ENCODE measurements around the gene RBKS.

Gene RBKS

DNA sequence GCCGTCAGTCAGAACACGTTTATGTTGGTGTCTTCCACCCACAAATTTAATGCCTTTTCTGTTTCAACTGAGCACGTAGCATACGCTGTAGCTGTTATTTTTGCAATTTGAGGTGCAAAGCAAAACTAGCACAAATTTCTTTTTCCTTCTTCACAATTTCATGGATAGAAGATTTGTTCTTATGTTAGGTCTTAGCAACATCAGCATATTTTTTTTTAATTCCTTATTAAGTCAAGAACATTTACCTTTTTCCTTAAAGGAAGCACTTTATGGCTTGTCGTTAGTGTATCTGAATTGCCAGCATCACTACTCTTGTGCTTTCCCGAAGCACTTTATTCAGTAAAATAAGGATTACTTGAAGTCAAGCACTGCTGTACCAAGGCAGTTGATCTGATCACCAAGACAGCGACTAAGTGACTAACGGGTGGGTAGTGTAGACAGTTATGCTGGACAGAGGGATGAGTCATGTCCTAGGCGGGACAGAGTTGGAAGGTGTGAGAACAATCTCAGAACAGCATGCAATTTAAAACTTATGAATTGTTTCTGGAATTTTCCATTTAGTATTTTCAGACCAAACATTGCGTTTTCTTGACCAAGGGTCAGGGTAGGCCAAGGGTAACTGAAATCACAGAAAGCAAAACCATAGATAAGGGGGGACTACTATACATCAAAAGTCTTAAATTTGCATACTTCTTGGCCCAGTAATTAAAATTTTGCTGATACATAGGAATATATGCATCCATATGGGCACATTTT is 13.6 kb upstream of the RBKS start:
- Histone ChIP-seq H3K27me3 (ENCODE audit: insufficient read depth, low read length) (no peaks in the 10 kb centered on the region), H3K9ac (ENCODE audit: low read depth, low read length) (no peak overlapping the region), H3K36me3 (ENCODE audit: insufficient read depth, low read length) (peaks cover 3% of the 10 kb centered on the region; the same call in 1 of the 2 replicates), H3K9me3 (ENCODE audit: insufficient read depth, low read depth, low read length) (no peaks in the 10 kb centered on the region), H3K4me3 (ENCODE audit: low read length) (no peak overlapping the region), H3K4me1 (ENCODE audit: insufficient read depth, low read length) (no peaks in the 10 kb centered on the region), H3K27ac (ENCODE audit: low read depth, low read length) (no peak overlapping the region)
- WGBS: 95% methylated on average over 9 of the region's 10 CpGs

DNA sequence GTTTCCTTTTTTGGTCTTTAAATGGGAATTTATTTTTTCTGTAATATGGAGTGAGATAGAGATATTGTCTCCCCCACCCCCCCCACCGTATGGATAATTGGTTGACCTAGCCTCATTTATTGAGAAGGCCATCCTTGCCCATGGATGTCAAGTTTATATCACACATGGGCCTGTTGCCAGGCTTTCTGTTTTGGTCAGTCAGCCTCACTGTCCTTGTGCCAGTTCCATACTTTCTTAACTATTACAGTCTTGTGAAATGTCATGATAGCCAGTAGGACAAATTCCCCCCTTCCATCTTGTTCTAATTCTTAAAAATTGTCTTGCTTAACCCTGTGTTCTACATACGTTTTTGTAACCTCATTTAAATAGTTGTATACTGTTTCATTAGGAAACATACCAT is 12.8 kb upstream of the RBKS start:
- Histone ChIP-seq H3K36me3 (ENCODE audit: insufficient read depth, low read length) (peaks cover 3% of the 10 kb centered on the region), H3K9me3 (ENCODE audit: insufficient read depth, low read depth, low read length) (no peaks in the 10 kb centered on the region)
- 100% methylated on average over 1 of the region's 2 CpGs for WGBS

DNA sequence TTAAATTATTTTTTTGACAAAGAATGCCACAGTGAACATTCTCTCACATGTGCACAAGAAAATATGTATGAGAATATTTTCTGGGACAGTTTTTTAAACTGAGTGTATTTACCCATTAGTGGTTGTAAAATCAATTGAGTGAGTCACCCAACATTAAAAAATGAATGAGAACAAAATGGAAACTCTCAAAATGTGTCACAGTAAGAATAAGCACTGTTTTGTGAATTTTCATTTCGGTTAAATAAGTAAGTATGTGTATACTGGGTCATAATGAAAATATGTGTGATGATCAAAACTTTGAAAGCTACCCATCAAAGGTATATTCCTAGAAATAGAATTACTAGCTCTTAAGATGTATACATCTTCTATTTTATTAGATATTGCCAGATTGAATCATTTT is 11.9 kb upstream of the RBKS start:
- 100% methylated on average over 1 of the region's 1 CpG for WGBS
- H3K27ac ChIP-seq (ENCODE audit: low read depth, low read length): no peak overlapping the region
- no peak overlapping the region for H3K9ac ChIP-seq (ENCODE audit: low read depth, low read length)
- H3K4me1 ChIP-seq (ENCODE audit: insufficient read depth, low read length): no peaks in the 10 kb centered on the region
- no peak overlapping the region for H3K4me3 ChIP-seq (ENCODE audit: low read length)
- H3K27me3 ChIP-seq (ENCODE audit: insufficient read depth, low read length): no peaks in the 10 kb centered on the region
- peaks cover 3% of the 10 kb centered on the region for H3K36me3 ChIP-seq (ENCODE audit: insufficient read depth, low read length)
- H3K9me3 ChIP-seq (ENCODE audit: insufficient read depth, low read depth, low read length): no peaks in the 10 kb centered on the region

More for the DNA sequence above, 12.8 kb upstream of the RBKS start:
- Histone ChIP-seq H3K4me3 (ENCODE audit: low read length) (no peak overlapping the region), H3K27ac (ENCODE audit: low read depth, low read length) (no peak overlapping the region), H3K9ac (ENCODE audit: low read depth, low read length) (no peak overlapping the region), H3K27me3 (ENCODE audit: insufficient read depth, low read length) (no peaks in the 10 kb centered on the region), H3K4me1 (ENCODE audit: insufficient read depth, low read length) (no peaks in the 10 kb centered on the region)

DNA sequence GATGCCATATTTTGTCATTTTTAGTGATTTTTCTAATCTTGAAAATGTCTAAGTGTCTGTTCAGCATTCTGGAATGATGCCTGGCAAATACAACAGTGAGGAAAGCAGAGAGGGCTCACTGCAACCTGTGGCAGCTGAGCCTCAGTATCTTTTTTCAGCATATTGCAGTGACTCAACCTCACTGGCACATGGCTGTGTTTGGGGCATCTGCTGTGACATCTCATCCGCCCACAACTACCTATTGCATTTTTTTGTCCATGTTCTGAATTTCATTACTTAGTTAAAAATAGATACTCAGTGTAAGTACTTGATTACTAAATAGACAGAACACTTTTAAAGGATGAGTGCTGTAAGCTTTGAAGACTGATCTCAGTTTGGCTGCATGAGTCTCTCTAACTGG is 11.0 kb upstream of the RBKS start:
- Histone ChIP-seq H3K27ac (ENCODE audit: low read depth, low read length) (no peak overlapping the region), H3K4me1 (ENCODE audit: insufficient read depth, low read length) (no peaks in the 10 kb centered on the region), H3K9me3 (ENCODE audit: insufficient read depth, low read depth, low read length) (no peaks in the 10 kb centered on the region), H3K27me3 (ENCODE audit: insufficient read depth, low read length) (no peaks in the 10 kb centered on the region), H3K36me3 (ENCODE audit: insufficient read depth, low read length) (peaks cover 10% of the 10 kb centered on the region), H3K4me3 (ENCODE audit: low read length) (no peak overlapping the region), H3K9ac (ENCODE audit: low read depth, low read length) (no peak overlapping the region)
- WGBS: 83% methylated on average over 1 of the region's 1 CpG

DNA sequence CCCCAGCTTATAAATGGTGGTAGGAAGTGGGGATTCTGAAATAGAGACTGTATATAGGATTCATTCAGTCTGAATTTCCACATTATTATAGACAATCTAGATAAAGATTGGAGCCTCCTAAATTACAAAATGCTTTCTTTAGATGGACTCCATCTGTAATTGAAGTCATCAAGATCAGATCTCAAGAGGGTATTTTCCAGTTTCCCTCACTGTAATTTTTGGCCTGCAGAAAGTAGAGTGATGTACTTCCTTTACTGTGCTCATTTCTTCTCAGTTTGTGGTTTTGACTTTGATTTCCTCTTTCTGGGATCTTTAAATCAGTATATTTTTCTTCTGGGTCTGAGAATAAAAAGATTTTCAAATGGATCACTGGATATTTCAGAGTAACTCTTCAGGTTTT is 7.5 kb upstream of the RBKS start:
- Histone ChIP-seq H3K4me1 (ENCODE audit: insufficient read depth, low read length) (no peaks in the 10 kb centered on the region), H3K27me3 (ENCODE audit: insufficient read depth, low read length) (no peaks in the 10 kb centered on the region), H3K9ac (ENCODE audit: low read depth, low read length) (no peak overlapping the region), H3K27ac (ENCODE audit: low read depth, low read length) (no peak overlapping the region), H3K36me3 (ENCODE audit: insufficient read depth, low read length) (peaks cover 14% of the 10 kb centered on the region), H3K4me3 (ENCODE audit: low read length) (no peak overlapping the region), H3K9me3 (ENCODE audit: insufficient read depth, low read depth, low read length) (no peaks in the 10 kb centered on the region)

DNA sequence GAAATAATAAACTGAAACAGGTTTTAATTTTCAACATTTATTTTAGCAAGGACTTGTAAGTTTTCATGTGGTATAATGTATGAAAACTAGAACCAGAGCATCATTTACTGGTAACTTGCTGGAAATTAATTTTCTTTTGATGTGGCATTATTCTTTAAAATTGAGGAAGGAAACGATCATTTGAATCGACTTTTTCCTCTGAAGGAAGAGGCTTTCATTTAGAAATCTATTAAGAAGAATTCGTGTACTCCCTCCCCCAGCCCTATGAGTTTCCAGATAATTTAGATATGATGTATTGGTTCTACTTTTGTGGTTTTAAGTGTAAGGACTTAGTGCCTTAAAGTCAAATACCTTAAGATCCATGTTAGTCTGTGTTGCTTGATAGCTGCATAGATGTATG is 2.8 kb upstream of the RBKS start:
- Histone ChIP-seq H3K27me3 (ENCODE audit: insufficient read depth, low read length) (no peaks in the 10 kb centered on the region), H3K9ac (ENCODE audit: low read depth, low read length) (no peak overlapping the region), H3K36me3 (ENCODE audit: insufficient read depth, low read length) (peaks cover 11% of the 10 kb centered on the region; the same call in 1 of the 2 replicates), H3K9me3 (ENCODE audit: insufficient read depth, low read depth, low read length) (no peaks in the 10 kb centered on the region), H3K4me3 (ENCODE audit: low read length) (no peak overlapping the region), H3K27ac (ENCODE audit: low read depth, low read length) (no peak overlapping the region), H3K4me1 (ENCODE audit: insufficient read depth, low read length) (peaks cover 5% of the 10 kb centered on the region; the same call in 1 of the 2 replicates)
- WGBS: 88% methylated on average over 3 of the region's 3 CpGs

DNA sequence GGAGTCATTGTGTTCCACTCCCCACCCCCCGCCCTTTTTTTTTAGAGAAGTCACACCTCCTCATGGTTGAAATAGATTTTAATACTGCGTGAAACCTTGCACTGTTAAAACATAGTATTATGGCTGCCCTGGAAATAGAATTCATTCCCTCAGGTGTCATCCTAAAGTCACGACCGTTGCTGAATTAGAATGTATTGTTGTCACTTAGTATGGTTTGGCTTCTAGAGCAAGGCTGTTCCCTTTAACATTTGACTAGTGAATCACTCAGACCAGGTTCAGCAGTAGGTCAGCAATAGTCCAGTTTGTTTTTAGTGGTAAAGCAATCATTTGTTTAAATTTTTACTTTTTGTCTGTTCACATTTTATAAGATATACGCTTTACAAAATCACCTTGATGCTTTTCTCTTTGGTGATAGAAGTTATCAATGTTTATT is 1.5 kb upstream of the RBKS start:
- Histone ChIP-seq H3K27ac (ENCODE audit: low read depth, low read length) (no peak overlapping the region), H3K36me3 (ENCODE audit: insufficient read depth, low read length) (peaks cover 8% of the 10 kb centered on the region; the same call in 1 of the 2 replicates)
- 91% methylated on average over 3 of the region's 5 CpGs for WGBS

DNA sequence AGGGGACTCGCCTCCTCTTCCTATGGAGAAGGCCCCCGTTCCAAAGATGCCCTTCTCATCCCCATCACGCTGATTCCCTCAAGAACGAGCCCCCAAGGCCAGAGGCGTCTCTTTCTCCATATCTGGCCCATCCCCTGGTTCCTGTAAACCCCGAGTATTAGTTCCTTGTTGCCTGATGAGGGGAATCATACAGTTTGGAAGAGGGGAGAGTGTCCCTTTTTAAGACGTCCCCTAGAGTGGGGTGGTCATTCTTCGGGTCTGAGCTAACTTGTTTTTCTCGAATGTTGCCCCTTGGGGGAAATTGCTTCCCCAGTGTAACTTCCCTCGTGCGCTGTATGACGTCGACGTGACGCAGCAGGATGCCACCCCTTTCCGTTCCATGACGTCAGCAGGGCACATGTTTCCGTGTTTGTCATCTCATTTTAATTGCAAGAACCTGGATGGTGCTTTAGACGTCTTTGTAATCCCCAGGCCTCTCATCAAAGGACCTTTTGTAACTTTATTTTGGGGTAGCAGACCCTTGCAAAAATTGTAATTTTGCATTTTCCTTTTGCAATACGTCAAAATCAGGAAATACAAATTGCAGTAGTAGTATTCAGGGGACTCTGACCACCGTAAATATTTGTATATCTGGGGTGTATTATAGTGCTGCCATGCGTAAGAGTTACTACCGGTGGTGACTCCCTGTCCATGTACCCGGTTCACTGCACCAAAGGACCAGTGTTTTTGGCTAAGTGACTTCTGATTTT is 911 bp upstream of the RBKS start:
- Histone ChIP-seq H3K27me3 (ENCODE audit: insufficient read depth, low read length) (no peaks in the 10 kb centered on the region), H3K4me1 (ENCODE audit: insufficient read depth, low read length) (peaks cover 5% of the 10 kb centered on the region; the same call in 1 of the 2 replicates), H3K9me3 (ENCODE audit: insufficient read depth, low read depth, low read length) (no peaks in the 10 kb centered on the region), H3K4me3 (ENCODE audit: low read length) (peak overlapping the region; percentile 83), H3K36me3 (ENCODE audit: insufficient read depth, low read length) (0 out of 2 replicates have a peak, but pooled peaks cover 4% of the 10 kb centered on the region), H3K27ac (ENCODE audit: low read depth, low read length) (peak overlapping the region; percentile 73; the same call in 1 of the 2 replicates), H3K9ac (ENCODE audit: low read depth, low read length) (peak overlapping the region; percentile 64)
- 25% methylated on average over 24 of the region's 24 CpGs for WGBS

More for the DNA sequence above, 1.5 kb upstream of the RBKS start:
- peaks cover 5% of the 10 kb centered on the region; the same call in 1 of the 2 replicates for H3K4me1 ChIP-seq (ENCODE audit: insufficient read depth, low read length)
- H3K27me3 ChIP-seq (ENCODE audit: insufficient read depth, low read length): no peaks in the 10 kb centered on the region
- no peaks in the 10 kb centered on the region for H3K9me3 ChIP-seq (ENCODE audit: insufficient read depth, low read depth, low read length)
- H3K4me3 ChIP-seq (ENCODE audit: low read length): no peak overlapping the region
- H3K9ac ChIP-seq (ENCODE audit: low read depth, low read length): no peak overlapping the region

DNA sequence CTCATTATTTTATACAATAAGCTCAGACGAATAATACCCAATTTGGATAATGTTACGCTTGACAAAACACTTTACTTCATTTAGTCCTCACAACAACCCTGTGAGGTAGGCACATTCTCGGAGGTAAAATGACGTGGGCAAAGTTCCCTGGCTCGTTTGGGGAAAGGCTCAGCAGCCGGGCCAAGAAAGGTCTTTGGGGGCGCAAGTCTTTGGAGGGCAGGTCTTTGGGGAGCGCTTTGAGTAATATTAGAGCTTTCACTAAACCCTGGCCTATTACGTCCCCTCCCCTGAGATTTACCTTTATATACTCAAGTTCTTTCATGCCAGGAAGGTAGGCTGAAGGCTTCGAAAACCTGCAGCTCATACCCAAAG is 427 bp downstream of the RBKS start:
- Histone ChIP-seq H3K9ac (ENCODE audit: low read depth, low read length) (peak overlapping the region; percentile 95; the same call in 1 of the 2 replicates), H3K27me3 (ENCODE audit: insufficient read depth, low read length) (no peaks in the 10 kb centered on the region), H3K4me1 (ENCODE audit: insufficient read depth, low read length) (peaks cover 5% of the 10 kb centered on the region; the same call in 1 of the 2 replicates), H3K27ac (ENCODE audit: low read depth, low read length) (no peak overlapping the region), H3K36me3 (ENCODE audit: insufficient read depth, low read length) (no peaks in the 10 kb centered on the region), H3K4me3 (ENCODE audit: low read length) (peak overlapping the region; percentile 83), H3K9me3 (ENCODE audit: insufficient read depth, low read depth, low read length) (no peaks in the 10 kb centered on the region)
- 18% methylated on average over 10 of the region's 10 CpGs for WGBS

DNA sequence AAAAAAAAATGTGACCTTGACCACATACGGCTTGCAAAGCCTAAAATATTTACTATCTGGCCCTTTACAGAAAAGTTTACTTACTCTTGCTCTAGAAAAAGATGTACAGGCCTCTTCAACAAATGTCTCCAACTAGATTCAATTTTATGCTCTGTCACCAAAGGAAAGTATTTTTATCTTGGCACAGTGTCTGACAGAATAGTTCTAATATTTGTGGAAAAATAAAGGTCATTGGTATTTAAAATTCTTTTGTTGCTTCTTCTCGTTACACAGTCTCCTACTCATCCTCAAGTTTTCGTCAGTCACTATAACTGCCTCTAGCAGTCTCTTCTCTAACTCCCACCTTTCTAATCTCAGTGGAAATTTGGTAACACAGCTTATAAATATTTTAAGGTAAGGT is 1.4 kb downstream of the RBKS start:
- H3K9ac ChIP-seq (ENCODE audit: low read depth, low read length): no peak overlapping the region
- peak overlapping the region; percentile 83; the same call in 1 of the 2 replicates for H3K4me3 ChIP-seq (ENCODE audit: low read length)
- WGBS: 90% methylated on average over 3 of the region's 3 CpGs
- H3K9me3 ChIP-seq (ENCODE audit: insufficient read depth, low read depth, low read length): no peaks in the 10 kb centered on the region
- no peaks in the 10 kb centered on the region for H3K27me3 ChIP-seq (ENCODE audit: insufficient read depth, low read length)
- no peak overlapping the region for H3K27ac ChIP-seq (ENCODE audit: low read depth, low read length)
- H3K36me3 ChIP-seq (ENCODE audit: insufficient read depth, low read length): no peaks in the 10 kb centered on the region
- peaks cover 5% of the 10 kb centered on the region; the same call in 1 of the 2 replicates for H3K4me1 ChIP-seq (ENCODE audit: insufficient read depth, low read length)

DNA sequence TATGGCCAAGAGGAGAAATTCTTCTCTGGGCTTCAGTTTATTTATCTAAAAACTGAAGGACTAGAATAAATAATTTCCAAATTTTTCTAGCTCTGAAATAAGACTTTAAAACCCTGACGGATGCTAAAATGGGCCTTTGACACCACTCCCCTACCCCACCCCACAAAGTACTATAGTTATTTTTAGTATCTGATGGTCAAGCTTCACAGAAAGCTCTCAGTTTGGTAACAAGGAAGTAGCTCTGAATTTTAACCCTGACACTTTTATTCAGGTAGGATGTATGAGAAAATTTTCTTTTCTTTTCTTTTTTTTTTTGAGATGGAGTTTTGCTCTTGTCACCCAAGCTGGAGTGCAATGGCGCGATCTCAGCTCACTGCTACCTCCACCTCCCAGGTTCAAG is 2.4 kb downstream of the RBKS start:
- Histone ChIP-seq H3K9ac (ENCODE audit: low read depth, low read length) (no peak overlapping the region), H3K27me3 (ENCODE audit: insufficient read depth, low read length) (no peaks in the 10 kb centered on the region), H3K4me1 (ENCODE audit: insufficient read depth, low read length) (peaks cover 5% of the 10 kb centered on the region; the same call in 1 of the 2 replicates), H3K27ac (ENCODE audit: low read depth, low read length) (no peak overlapping the region), H3K36me3 (ENCODE audit: insufficient read depth, low read length) (no peaks in the 10 kb centered on the region), H3K9me3 (ENCODE audit: insufficient read depth, low read depth, low read length) (no peaks in the 10 kb centered on the region), H3K4me3 (ENCODE audit: low read length) (no peak overlapping the region)
- 100% methylated on average over 2 of the region's 3 CpGs for WGBS
